MCF 10A (cell line): ENCODE data around the gene NOP10. TPM values are rescaled to one million over a fixed set of nuclear protein-coding genes. Genes with fewer than 3 reads are reported as not detected.
A peak's percentile ranks its signal among the peaks of the same experiment; 100 is the strongest.
"Not testable (repeated sequence)": the region's sequence is repeated elsewhere in the genome, so short reads cannot be mapped to it uniquely, and the experiment has no call there.

Source experiments
- BruUV-seq: library from RNA; stranded (reverse); fragments of 400-500 nt; replicated peaks from 2 replicates; lab custom pipeline; 2021; lab: Mats Ljungman, UMichigan
- CTCF ChIA-PET: fragments of 300-600 bp; sonication (Branson Sonifier 250); formaldehyde crosslinking; extraction: SDS; loops from one replicate; lab custom pipeline; 2021; ENCODE audit warnings: antibody characterized with exemption, inconsistent platforms; lab: Yijun Ruan, JAX
- POLR2A ChIA-PET: fragments of 300-600, 350-650 bp; sonication (Branson Sonifier 250); formaldehyde crosslinking; extraction: SDS; loops from one replicate; lab custom pipeline; 2020; ENCODE audit warnings: antibody characterized with exemption, inconsistent platforms; lab: Yijun Ruan, JAX
- DNase-seq: peaks from one replicate; pipeline ENCODE4 v3.0.0-alpha.2; 2018; ENCODE audit not compliant: unreplicated experiment
- H3K27ac Mint-ChIP-seq: one replicate; pipeline ENCODE4 v1.8.0; 2022; ENCODE audit warnings: mild to moderate bottlenecking, low read depth, mixed read lengths; ENCODE audit not compliant: unreplicated experiment
- H3K27me3 Mint-ChIP-seq: one replicate; pipeline ENCODE4 v1.8.0; 2022; ENCODE audit warnings: mixed read lengths; ENCODE audit not compliant: insufficient read depth, unreplicated experiment
- H3K36me3 Mint-ChIP-seq: one replicate; pipeline ENCODE4 v1.8.0; 2022; ENCODE audit warnings: mild to moderate bottlenecking, moderate library complexity, mixed read lengths; ENCODE audit not compliant: insufficient read depth, unreplicated experiment
- H3K4me1 Mint-ChIP-seq: one replicate; pipeline ENCODE4 v1.8.0; 2022; ENCODE audit warnings: mixed read lengths; ENCODE audit not compliant: insufficient read depth, unreplicated experiment
- H3K4me3 Mint-ChIP-seq: one replicate; pipeline ENCODE4 v1.8.0; 2022; ENCODE audit warnings: mild to moderate bottlenecking, moderate library complexity, mixed read lengths; ENCODE audit not compliant: unreplicated experiment
- H3K9me3 Mint-ChIP-seq: one replicate; pipeline ENCODE4 v1.8.0; 2022; ENCODE audit warnings: mixed read lengths; ENCODE audit not compliant: unreplicated experiment
- intact Hi-C: fragments of 100-400 bp; cut with micrococcal nuclease; formaldehyde crosslinking; loops from 2 replicates; pipeline ENCODE4 v1.14.1; 2022
- total RNA-seq: library from RNA; stranded (reverse); gene quantifications from 2 replicates; pipeline ENCODE4 v1.2.3, GENCODE V29; 2022
- TF ChIP-seq, protein P1 (sequence below): fragments of 200-600 bp; IDR thresholded peaks from one replicate; pipeline ENCODE4 v1.8.0; 2022; ENCODE audit warnings: antibody characterized with exemption, mild to moderate bottlenecking; ENCODE audit not compliant: unreplicated experiment

The NOP10 gene
- total RNA-seq, 1 experiment from 2014 or later: 187 TPM

DNA sequence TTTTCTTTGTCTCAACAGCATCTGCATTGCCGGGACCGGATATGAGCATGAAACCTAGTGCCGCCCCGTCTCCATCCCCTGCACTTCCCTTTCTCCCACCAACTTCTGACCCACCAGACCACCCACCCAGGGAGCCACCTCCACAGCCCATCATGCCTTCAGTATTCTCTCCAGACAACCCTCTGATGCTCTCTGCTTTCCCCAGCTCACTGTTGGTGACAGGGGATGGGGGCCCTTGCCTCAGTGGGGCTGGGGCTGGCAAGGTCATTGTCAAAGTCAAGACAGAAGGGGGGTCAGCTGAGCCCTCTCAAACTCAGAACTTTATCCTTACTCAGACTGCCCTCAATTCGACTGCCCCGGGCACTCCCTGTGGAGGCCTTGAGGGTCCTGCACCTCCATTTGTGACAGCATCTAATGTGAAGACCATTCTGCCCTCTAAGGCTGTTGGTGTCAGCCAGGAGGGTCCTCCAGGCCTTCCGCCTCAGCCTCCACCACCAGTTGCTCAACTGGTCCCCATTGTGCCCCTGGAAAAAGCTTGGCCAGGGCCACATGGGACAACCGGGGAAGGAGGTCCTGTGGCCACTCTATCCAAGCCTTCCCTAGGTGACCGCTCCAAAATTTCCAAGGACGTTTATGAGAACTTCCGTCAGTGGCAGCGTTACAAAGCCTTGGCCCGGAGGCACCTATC is 5.2 kb upstream of the NOP10 start:
- intact Hi-C loops: no loop called here
- Mint-ChIP-seq H3K4me1 (no peaks in the 10 kb centered on the region), H3K27me3 (peaks cover 22% of the 10 kb centered on the region), H3K27ac (no peak overlapping the region), H3K36me3 (no peaks in the 10 kb centered on the region), H3K4me3 (no peak overlapping the region), H3K9me3 (no peaks in the 10 kb centered on the region)
- no peak for DNase-seq
- BruUV-seq: no TSS peak
- ChIA-PET CTCF (no interaction called here), POLR2A (no interaction called here)
- TF ChIP-seq, protein P1, sequence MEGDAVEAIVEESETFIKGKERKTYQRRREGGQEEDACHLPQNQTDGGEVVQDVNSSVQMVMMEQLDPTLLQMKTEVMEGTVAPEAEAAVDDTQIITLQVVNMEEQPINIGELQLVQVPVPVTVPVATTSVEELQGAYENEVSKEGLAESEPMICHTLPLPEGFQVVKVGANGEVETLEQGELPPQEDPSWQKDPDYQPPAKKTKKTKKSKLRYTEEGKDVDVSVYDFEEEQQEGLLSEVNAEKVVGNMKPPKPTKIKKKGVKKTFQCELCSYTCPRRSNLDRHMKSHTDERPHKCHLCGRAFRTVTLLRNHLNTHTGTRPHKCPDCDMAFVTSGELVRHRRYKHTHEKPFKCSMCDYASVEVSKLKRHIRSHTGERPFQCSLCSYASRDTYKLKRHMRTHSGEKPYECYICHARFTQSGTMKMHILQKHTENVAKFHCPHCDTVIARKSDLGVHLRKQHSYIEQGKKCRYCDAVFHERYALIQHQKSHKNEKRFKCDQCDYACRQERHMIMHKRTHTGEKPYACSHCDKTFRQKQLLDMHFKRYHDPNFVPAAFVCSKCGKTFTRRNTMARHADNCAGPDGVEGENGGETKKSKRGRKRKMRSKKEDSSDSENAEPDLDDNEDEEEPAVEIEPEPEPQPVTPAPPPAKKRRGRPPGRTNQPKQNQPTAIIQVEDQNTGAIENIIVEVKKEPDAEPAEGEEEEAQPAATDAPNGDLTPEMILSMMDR: no peak

DNA sequence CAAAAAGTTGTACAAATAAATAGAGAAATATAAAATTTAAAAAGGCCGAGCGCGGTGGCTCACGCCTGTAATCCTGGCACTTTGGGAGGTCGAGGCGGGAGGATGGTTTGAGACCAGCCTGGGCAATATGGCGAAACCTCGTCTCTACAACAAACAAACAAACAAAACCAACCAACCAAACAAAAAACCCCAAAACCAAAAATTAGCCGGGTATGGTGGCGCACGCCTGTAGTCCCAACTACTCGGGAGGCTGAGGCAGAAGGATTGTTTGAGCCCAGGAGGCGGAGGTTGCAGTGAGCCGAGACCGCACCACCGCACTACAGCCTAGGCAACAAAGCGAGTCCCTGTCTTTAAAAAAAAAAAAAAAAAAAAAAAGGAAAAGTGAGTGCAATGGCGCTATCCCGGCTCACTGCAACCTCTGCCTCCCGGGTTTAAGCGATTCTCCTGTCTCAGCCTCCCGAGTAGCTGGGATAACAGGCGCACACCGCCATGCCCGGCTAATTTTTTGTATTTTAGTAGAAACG is 661 bp downstream of the NOP10 start:
- DNase-seq, H3K4me3 Mint-ChIP-seq, H3K4me1 Mint-ChIP-seq, H3K9me3 Mint-ChIP-seq, BruUV-seq, H3K27me3 Mint-ChIP-seq, intact Hi-C loops, H3K27ac Mint-ChIP-seq: not testable (repeated sequence)
- ChIA-PET CTCF (interaction anchor here (0.7 to 3.2 kb wide), 11 partner anchors 13 to 133 kb away, joined by 3 to 24 read pairs (median 5); partner anchors contain the start of genes KATNBL1 and LPCAT4), POLR2A (interaction anchor here (0.7 to 2.3 kb wide), 13 partner anchors 8 to 242 kb away, joined by 3 to 44 read pairs (median 4); partner anchors contain the start of genes EMC4, EMC7, GOLGA8A and GOLGA8B)
- peaks cover 34% of the 10 kb centered on the region for H3K36me3 Mint-ChIP-seq

DNA sequence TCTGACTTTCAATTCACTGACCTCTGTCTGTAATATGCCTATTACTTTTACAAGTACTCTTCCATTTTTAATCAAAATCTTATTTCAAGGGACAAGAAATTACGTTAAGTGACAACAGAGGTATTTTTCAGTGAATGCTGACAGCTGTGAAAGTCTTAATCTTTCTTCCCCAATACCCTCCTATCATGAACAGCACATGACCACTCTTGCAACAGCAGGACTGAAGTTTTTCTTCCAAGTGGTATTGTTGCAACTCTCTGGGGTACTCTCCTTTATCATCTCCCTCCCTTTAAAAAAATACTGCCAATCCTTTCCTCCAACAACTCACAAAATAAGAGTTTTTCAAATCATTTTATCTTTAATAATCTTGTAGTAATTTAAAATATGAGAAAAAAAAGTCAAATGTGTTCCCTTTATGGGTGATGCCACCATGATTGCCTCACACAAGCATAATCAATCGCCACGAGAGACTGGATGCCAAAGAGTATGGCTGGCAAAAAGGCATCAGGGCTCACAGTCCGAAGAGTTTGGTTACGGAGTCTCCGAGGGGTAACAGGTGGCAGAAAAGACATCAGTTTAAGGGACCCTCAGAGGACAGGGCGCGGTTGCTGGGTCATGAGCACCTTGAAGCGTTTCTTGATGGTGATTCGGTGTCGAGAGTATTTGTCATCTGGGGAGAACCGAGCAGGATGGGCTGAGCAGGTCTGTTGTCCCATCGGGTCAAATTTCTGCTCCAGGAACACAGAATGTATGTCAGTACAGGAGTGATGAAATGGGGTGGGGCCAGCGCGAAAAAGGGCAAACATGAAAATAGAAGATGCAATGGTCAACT is 1.3 kb downstream of the NOP10 start:
- TF ChIP-seq, protein P1: no peak
- Mint-ChIP-seq H3K27me3 (no peaks in the 10 kb centered on the region), H3K36me3 (peaks cover 34% of the 10 kb centered on the region), H3K4me3 (no peak overlapping the region), H3K9me3 (no peaks in the 10 kb centered on the region), H3K4me1 (peaks cover 11% of the 10 kb centered on the region), H3K27ac (no peak overlapping the region)
- ChIA-PET POLR2A (interaction anchor here (0.7 to 1.0 kb wide), 2 partner anchors 7 to 96 kb away, joined by 3 to 4 read pairs; partner anchors contain the start of gene GOLGA8A), CTCF (interaction anchor here (1.3 kb wide), 1 partner anchor 26 kb away, joined by 3 read pairs; the partner anchor contains the start of gene LPCAT4)
- no peak for DNase-seq
- BruUV-seq: TSS peak; percentile 58
- intact Hi-C loops: no loop called here

DNA sequence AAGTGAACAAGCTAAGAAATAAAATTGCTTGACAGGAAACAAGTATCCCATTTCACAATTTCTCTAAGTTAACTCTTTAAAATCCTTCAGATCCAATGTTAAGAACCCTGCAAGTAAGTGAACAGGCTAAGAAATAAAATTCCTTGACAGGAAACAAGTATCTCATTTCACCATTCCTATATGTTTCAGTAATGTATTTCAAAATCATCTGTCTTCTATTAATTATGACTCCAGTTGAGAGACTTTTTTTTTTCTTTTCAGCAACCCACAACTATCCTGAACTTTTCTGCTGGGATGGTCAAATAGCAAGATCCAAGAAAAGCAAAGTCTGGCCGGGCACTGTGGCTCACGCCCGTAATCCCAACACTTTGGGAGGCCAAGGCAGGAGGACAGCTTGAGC is 3.0 kb downstream of the NOP10 start:
- H3K4me3 Mint-ChIP-seq: no peak overlapping the region
- H3K9me3 Mint-ChIP-seq: no peaks in the 10 kb centered on the region
- H3K4me1 Mint-ChIP-seq: peaks cover 26% of the 10 kb centered on the region
- no peaks in the 10 kb centered on the region for H3K27me3 Mint-ChIP-seq
- CTCF ChIA-PET: interaction anchor here (0.6 to 1.2 kb wide), 4 partner anchors 26 to 281 kb away, joined by 3 to 4 read pairs (median 3); no protein-coding TSS in a partner anchor
- intact Hi-C loops: no loop called here
- H3K27ac Mint-ChIP-seq: no peak overlapping the region
- TF ChIP-seq, protein P1: no peak
- no TSS peak for BruUV-seq
- POLR2A ChIA-PET: interaction anchor here (0.7 to 4.8 kb wide), 5 partner anchors 11 to 130 kb away, joined by 3 to 37 read pairs (median 4); partner anchors contain the start of gene LPCAT4
- DNase-seq: no peak
- peaks cover 34% of the 10 kb centered on the region for H3K36me3 Mint-ChIP-seq
